Spleen (tissue), 11 donors: Measurements from ENCODE around the gene PPP2R3A. TPM values are rescaled to one million over a fixed set of nuclear protein-coding genes. Genes with fewer than 3 reads are reported as not detected.

Source experiments
- DNase-seq: peaks from one replicate; pipeline ENCODE4 v3.0.0-alpha.2; 2020
- H3K27ac ChIP-seq, 8 donors: fragments of 200-600 bp; sonication (generic) in 7 of 8; 1 replicate in 4 of 8; 2 replicates in 4 of 8; pipeline versions ENCODE4 v1.5.0 to v1.8.0; 2016 to 2021; ENCODE audit warnings: inconsistent platforms in 4 of 8, mild to moderate bottlenecking in 4 of 8, moderate library complexity in 1 of 8
- H3K27me3 ChIP-seq, 7 donors: fragments of 200-600 bp; sonication (generic) in 6 of 7; replicated peaks in 1 of 7; 1 replicate in 4 of 7; 2 replicates in 3 of 7; pipeline versions ENCODE4 v1.5.0 to v1.8.0; 2016 to 2021; ENCODE audit warnings: inconsistent platforms in 3 of 7, mild to moderate bottlenecking in 1 of 7
- H3K36me3 ChIP-seq, 6 donors: fragments of 200-600 bp; sonication (generic) in 5 of 6; 1 replicate in 4 of 6; 2 replicates in 2 of 6; pipeline versions ENCODE4 v1.5.0 to v1.8.0; 2016 to 2021; ENCODE audit warnings: inconsistent platforms in 2 of 6
- H3K4me1 ChIP-seq, 6 donors: fragments of 200-600 bp; sonication (generic) in 5 of 6; 1 replicate in 3 of 6; 2 replicates in 3 of 6; pipeline versions ENCODE4 v1.5.0 to v1.8.0; 2016 to 2021; ENCODE audit warnings: inconsistent platforms in 3 of 6
- H3K4me3 ChIP-seq, 8 donors: fragments of 200-600 bp; sonication (generic) in 7 of 8; 1 replicate in 4 of 8; 2 replicates in 4 of 8; pipeline versions ENCODE4 v1.5.0 to v1.8.0; 2016 to 2021; ENCODE audit warnings: inconsistent platforms in 4 of 8, mild to moderate bottlenecking in 4 of 8, moderate library complexity in 2 of 8
- H3K9me3 ChIP-seq, 8 donors: fragments of 200-600 bp; sonication (generic) in 7 of 8; 1 replicate in 4 of 8; 2 replicates in 4 of 8; pipeline versions ENCODE4 v1.5.0 to v1.8.0; 2016 to 2021; ENCODE audit warnings: inconsistent platforms in 4 of 8
- POLR2A ChIP-seq, 3 donors: fragments of 450-650 bp; IDR thresholded peaks; one replicate each; pipeline ENCODE4 v1.5.1; 2017; ENCODE audit warnings: antibody characterized with exemption in 3 of 3, mild to moderate bottlenecking in 1 of 3
- POLR2AphosphoS5 ChIP-seq, 3 donors: sonication (generic); formaldehyde crosslinking; IDR thresholded peaks; one replicate each; pipeline ENCODE4 v1.5.1; 2017; ENCODE audit warnings: antibody characterized with exemption in 3 of 3
- WGBS, 5 donors: extraction: QIAGEN DNeasy Blood & Tissue Kit in 3 of 5; methylation state at CpG; one replicate each; pipeline versions ENCODE4 v1.1.5 to v1.1.7; 2013 to 2018; 5-methylcytosine and 5-hydroxymethylcytosine counted together
- intact Hi-C: fragments of 100-400 bp; cut with DNase I; formaldehyde crosslinking; loops from one replicate; pipeline ENCODE4 v1.15.0; 2023; ENCODE audit warnings: low total_unique reads
- polyA plus RNA-seq, 3 donors: library from polyadenylated mRNA; stranded (reverse); fragments of 200-250 nt; gene quantifications; one replicate each; pipeline ENCODE4 v1.2.1, GENCODE V29; 2013
- total RNA-seq, 7 donors: library from RNA; depleted of rRNA in 3 of 7; stranded (reverse); fragments of >200 nt in 3 of 7; fragmentation: NEBNext Ultra II Directional in 4 of 7; extraction: Animal tissue kit (Norgen Biotek cat#: 25700) in 4 of 7; gene quantifications; one replicate each; pipeline versions ENCODE4 v1.1.0 to v1.2.1, GENCODE V29; 2016 to 2021
- TF ChIP-seq, protein P1 (sequence below), 11 experiments: fragments of 200-600 bp in 7 of 11; fragments of 450-650 bp in 4 of 11; sonication (generic) in 4 of 11; IDR thresholded peaks in 8 of 11; conservative IDR thresholded peaks in 3 of 11; 1 replicate in 7 of 11; 2 replicates in 4 of 11; pipeline versions ENCODE4 v1.4.0 to v1.8.0; 2016 to 2021; ENCODE audit warnings: antibody characterized with exemption in 11 of 11, inconsistent platforms in 4 of 11, mild to moderate bottlenecking in 1 of 11
- donor health status: healthy with polysubstance abuse.
- donor health status: DM: no; HTN: no; CAD: no; lungs with moderate emphysema.
- donor health status: DM: no; HTN: no; CAD: no.
- donor health status: Bipolar disorder and iron deficiency.
- donor health status: healthy.
- donor health status: DM: no; HTN: no; CAD: no.
- donor health status: DM: yes; HTN: yes; CAD: no.

The PPP2R3A gene
- total and polyA plus RNA-seq, 10 donors: 0.24 to 5.9 (median 3.1) TPM

DNA sequence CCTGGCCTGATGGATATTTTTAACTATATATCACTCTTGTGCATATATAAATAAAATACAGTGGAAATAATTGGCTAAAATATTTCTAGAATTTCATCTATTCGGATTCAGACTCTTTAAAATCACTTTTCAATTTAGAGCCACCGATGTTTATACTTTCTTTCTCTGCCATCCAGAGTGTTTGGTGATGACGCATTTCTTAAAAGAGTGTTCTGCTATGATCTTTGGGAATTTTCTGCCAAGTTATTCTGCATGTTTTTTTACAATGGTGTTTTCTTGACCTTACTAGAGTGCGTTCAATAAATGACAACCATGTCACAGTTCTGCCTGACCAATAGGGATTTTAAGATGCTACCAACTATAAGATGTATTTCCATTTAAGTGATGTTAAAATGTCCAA is 30.2 kb downstream of the PPP2R3A start:
- no peaks in the 10 kb centered on the region for H3K27me3 ChIP-seq
- no peak overlapping the region for H3K27ac ChIP-seq
- no peak for TF ChIP-seq POLR2AphosphoS5 (IDR thresholded peaks at IDR 0.05)
- TF ChIP-seq, protein P1, sequence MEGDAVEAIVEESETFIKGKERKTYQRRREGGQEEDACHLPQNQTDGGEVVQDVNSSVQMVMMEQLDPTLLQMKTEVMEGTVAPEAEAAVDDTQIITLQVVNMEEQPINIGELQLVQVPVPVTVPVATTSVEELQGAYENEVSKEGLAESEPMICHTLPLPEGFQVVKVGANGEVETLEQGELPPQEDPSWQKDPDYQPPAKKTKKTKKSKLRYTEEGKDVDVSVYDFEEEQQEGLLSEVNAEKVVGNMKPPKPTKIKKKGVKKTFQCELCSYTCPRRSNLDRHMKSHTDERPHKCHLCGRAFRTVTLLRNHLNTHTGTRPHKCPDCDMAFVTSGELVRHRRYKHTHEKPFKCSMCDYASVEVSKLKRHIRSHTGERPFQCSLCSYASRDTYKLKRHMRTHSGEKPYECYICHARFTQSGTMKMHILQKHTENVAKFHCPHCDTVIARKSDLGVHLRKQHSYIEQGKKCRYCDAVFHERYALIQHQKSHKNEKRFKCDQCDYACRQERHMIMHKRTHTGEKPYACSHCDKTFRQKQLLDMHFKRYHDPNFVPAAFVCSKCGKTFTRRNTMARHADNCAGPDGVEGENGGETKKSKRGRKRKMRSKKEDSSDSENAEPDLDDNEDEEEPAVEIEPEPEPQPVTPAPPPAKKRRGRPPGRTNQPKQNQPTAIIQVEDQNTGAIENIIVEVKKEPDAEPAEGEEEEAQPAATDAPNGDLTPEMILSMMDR (IDR thresholded peaks at IDR 0.05 in 8 of 11, conservative IDR thresholded peaks at IDR 0.05 in 3 of 11): no peak
- TF ChIP-seq POLR2A (IDR thresholded peaks at IDR 0.05): no peak
- no peak overlapping the region for H3K4me3 ChIP-seq
- WGBS, 5 donors: 85 to 93% (median 91%) methylated on average over 4 of the region's 4 CpGs
- intact Hi-C loops: no loop called here
- no peak for DNase-seq
- H3K4me1 ChIP-seq: no peaks in the 10 kb centered on the region
- no peaks in the 10 kb centered on the region for H3K9me3 ChIP-seq
- H3K36me3 ChIP-seq: no peaks in the 10 kb centered on the region

DNA sequence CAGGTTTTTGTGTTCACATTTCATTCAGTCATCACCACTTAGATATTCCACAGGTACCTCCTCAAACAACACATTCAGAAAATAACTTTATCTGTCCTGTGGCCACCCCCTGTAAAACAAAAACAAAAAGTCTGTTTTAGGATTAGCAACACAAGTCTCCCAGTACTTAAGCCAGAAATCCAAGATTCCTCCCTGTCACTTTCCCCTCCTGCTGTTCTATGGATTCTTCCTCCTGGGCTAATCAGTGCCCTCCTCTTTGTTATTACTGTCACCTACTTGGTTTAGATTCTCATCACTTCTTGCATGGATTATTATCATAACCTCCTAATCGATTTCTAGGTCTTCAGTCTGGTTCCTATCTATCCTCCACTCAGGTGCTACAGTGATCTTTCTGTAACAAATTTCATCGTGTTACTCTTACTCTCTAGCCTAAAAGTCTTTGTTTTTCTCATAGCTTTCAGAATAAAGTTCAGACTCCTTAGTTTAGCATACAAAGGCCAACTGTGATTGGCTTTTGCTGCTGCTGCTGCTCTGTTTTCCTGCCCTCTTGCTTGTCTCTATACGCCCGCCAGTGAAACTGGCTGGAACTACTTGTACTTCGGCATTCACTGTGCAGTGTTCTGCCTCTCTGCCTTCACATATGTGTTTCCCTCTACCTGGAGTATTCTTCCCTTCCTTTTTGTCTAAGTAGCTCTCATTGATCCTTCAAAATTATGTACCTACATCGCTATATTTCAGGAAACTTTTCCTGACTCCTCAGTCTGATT is 32.2 kb downstream of the PPP2R3A start:
- 83 to 92% (median 90%) methylated on average over 6 of the region's 6 CpGs for WGBS, 5 donors
- no peaks in the 10 kb centered on the region for H3K27me3 ChIP-seq
- no peaks in the 10 kb centered on the region for H3K36me3 ChIP-seq
- DNase-seq: no peak
- no peaks in the 10 kb centered on the region for H3K9me3 ChIP-seq
- H3K4me1 ChIP-seq: no peaks in the 10 kb centered on the region
- H3K4me3 ChIP-seq: no peak overlapping the region
- H3K27ac ChIP-seq: no peak overlapping the region
- TF ChIP-seq POLR2AphosphoS5 (IDR thresholded peaks at IDR 0.05) (no peak), POLR2A (IDR thresholded peaks at IDR 0.05) (no peak)
- TF ChIP-seq, protein P1 (IDR thresholded peaks at IDR 0.05 in 8 of 11, conservative IDR thresholded peaks at IDR 0.05 in 3 of 11): no peak
- intact Hi-C loops: no loop called here

DNA sequence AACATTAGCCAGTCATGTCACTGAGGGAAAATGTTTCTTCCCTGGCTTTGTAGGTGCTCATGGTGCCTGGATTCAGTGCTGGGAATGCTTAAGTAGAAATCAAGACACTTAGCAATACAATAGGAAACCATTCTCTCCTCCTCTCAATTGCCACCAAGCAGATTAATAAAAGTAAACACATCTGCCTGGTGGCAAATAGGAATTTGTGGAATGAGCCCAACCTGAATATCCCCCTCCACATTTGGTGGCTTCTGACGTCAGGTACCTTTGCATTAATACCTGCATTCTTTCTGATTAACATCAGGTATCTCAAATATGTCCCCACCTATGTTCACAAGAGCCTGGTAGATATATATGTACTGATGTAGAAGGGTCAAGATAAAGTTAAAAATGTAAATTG is 42.7 kb downstream of the PPP2R3A start:
- intact Hi-C loops: no loop called here
- no peaks in the 10 kb centered on the region for H3K9me3 ChIP-seq
- WGBS, 5 donors: 81 to 100% (median 95%) methylated on average over 1 of the region's 1 CpG
- H3K4me3 ChIP-seq: no peak overlapping the region
- H3K36me3 ChIP-seq: no peaks in the 10 kb centered on the region
- no peaks in the 10 kb centered on the region for H3K4me1 ChIP-seq
- no peaks in the 10 kb centered on the region for H3K27me3 ChIP-seq
- no peak for DNase-seq
- TF ChIP-seq POLR2AphosphoS5 (IDR thresholded peaks at IDR 0.05) (no peak), POLR2A (IDR thresholded peaks at IDR 0.05) (no peak)
- TF ChIP-seq, protein P1 (IDR thresholded peaks at IDR 0.05 in 8 of 11, conservative IDR thresholded peaks at IDR 0.05 in 3 of 11): no peak
- no peak overlapping the region for H3K27ac ChIP-seq

DNA sequence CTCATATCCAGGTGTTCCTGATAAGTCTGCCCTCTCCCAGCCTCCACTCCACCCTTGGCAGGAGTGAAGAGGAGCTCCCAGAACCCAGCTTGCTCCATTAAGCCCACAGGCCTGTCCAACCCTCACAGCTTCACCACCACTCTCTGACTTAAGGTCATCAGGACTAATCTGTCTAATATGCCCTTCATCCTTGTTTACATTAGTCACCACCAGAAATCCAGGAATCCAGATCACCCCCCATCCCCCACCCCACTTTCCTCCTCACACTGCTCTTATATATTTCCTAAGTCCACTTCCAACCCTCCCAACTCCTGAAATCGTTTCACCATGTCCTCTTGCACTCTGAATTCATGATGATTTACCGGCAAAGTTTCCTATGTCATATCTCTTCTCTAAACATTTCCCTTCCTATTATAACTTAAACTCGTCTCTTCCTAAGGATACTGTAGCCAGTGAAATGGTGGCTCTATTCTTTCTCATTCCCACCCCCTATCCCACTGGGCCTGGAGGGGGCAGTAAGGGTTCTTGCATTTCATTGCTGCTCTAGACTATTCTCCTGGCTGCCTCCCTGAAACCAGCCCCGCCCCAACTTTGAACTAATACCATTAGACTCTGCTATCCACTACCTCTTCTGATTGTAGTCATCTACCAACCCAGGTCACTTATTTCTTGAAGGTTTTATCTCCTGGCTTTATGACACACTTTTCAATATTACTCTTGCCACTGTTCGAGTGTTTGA is 43.4 kb downstream of the PPP2R3A start:
- H3K4me3 ChIP-seq: no peak overlapping the region
- no peaks in the 10 kb centered on the region for H3K27me3 ChIP-seq
- intact Hi-C loops: no loop called here
- 81 to 89% (median 83%) methylated on average over 5 of the region's 5 CpGs for WGBS, 5 donors
- no peaks in the 10 kb centered on the region for H3K36me3 ChIP-seq
- DNase-seq: no peak
- H3K9me3 ChIP-seq: no peaks in the 10 kb centered on the region
- H3K4me1 ChIP-seq: no peaks in the 10 kb centered on the region
- no peak overlapping the region for H3K27ac ChIP-seq
- no peak for TF ChIP-seq POLR2A (IDR thresholded peaks at IDR 0.05)
- TF ChIP-seq POLR2AphosphoS5 (IDR thresholded peaks at IDR 0.05): no peak
- TF ChIP-seq, protein P1 (IDR thresholded peaks at IDR 0.05 in 8 of 11, conservative IDR thresholded peaks at IDR 0.05 in 3 of 11): no peak
